SU-DHL-6 (cell line): Measurements from ENCODE around the gene PPARG.

Experiments
- H2AFZ ChIP-seq: fragments of 200-600 bp; sonication (generic); 2 replicates; pipeline ENCODE4 v1.6.1; 2014; ENCODE audit warnings: low read depth, mild to moderate bottlenecking, moderate library complexity, mixed read lengths, antibody characterized with exemption, low read length; ENCODE audit not compliant: severe bottlenecking
- H3F3A ChIP-seq: fragments of 200-600 bp; shearing (Covaris generic); 2 replicates; pipeline ENCODE4 v1.6.0; 2016; ENCODE audit warnings: antibody characterized with exemption, mild to moderate bottlenecking; ENCODE audit not compliant: insufficient read depth
- H3K27ac ChIP-seq: fragments of 200-600 bp; sonication (generic); 2 replicates; pipeline ENCODE4 v1.5.1; 2016; ENCODE audit warnings: low read depth, mild to moderate bottlenecking, low read length, moderate library complexity, mixed read lengths
- H3K27me3 ChIP-seq: fragments of 200-600 bp; sonication (generic), shearing (Covaris generic); 2 replicates; pipeline ENCODE4 v1.6.0; 2014; ENCODE audit warnings: mild to moderate bottlenecking, low read length
- H3K36me3 ChIP-seq: fragments of 200-600 bp; sonication (generic); 2 replicates; pipeline ENCODE4 v1.6.1; 2014; ENCODE audit warnings: mild to moderate bottlenecking, low read length, mixed read lengths
- H3K4me2 ChIP-seq: fragments of 300-600, 200-600 bp; shearing (Covaris generic), sonication (generic); 2 replicates; pipeline ENCODE4 v1.6.0; 2014; ENCODE audit warnings: low read length, low read depth, mild to moderate bottlenecking; ENCODE audit not compliant: poor library complexity, severe bottlenecking
- H3K4me3 ChIP-seq: fragments of 200-600 bp; sonication (generic); 2 replicates; pipeline ENCODE4 v1.5.1; 2014; ENCODE audit warnings: antibody characterized with exemption, low read length, mild to moderate bottlenecking, mixed read lengths; ENCODE audit not compliant: insufficient read depth, poor library complexity, severe bottlenecking
- H3K79me2 ChIP-seq: fragments of 200-600 bp; sonication (generic); 2 replicates; pipeline ENCODE4 v1.6.1; 2014; ENCODE audit warnings: mild to moderate bottlenecking, low read length, moderate library complexity; ENCODE audit not compliant: insufficient read depth
- H3K9ac ChIP-seq: fragments of 200-600 bp; sonication (generic); 2 replicates; pipeline ENCODE4 v1.7.0; 2014; ENCODE audit warnings: mild to moderate bottlenecking, low read length
- H3K9me2 ChIP-seq: fragments of 200-600 bp; sonication (generic); replicated peaks from 2 replicates; pipeline ENCODE4 v1.6.1; 2014; ENCODE audit warnings: low read length; ENCODE audit not compliant: insufficient read depth
- H3K9me3 ChIP-seq: fragments of 200-600 bp; sonication (generic); 2 replicates; pipeline ENCODE4 v1.6.1; 2014; ENCODE audit warnings: low read length, mixed read lengths; ENCODE audit not compliant: insufficient read depth
- H4K20me1 ChIP-seq: fragments of 200-600 bp; sonication (generic); 2 replicates; pipeline ENCODE4 v1.6.1; 2014; ENCODE audit warnings: low read depth, mild to moderate bottlenecking, antibody characterized with exemption, low read length, moderate library complexity, mixed read lengths
- CTCF ChIP-seq: fragments of 200-600 bp; sonication (generic); IDR thresholded peaks from one replicate; pipeline ENCODE4 v1.5.1; 2017; ENCODE audit warnings: antibody characterized with exemption, mild to moderate bottlenecking, low read length, moderate library complexity; ENCODE audit not compliant: insufficient read depth, poor library complexity, severe bottlenecking
- EZH2phosphoT487 ChIP-seq: fragments of 200-600 bp; sonication (generic), shearing (Covaris generic); conservative IDR thresholded peaks from 2 replicates; pipeline ENCODE4 v1.6.1; 2018; ENCODE audit warnings: mild to moderate bottlenecking, antibody characterized with exemption, low read length, moderate library complexity, mixed read lengths

The PPARG gene

GRCh38 chr3:12267376-12268030 lies 21.4 kb upstream of the PPARG start:
- H3F3A ChIP-seq = no peaks in the 10 kb centered on the region
- no peak overlapping the region for H3K4me3 ChIP-seq
- H3K27ac ChIP-seq = no peak overlapping the region
- H3K79me2 ChIP-seq = no peaks in the 10 kb centered on the region
- no peak overlapping the region for H3K4me2 ChIP-seq
- no peaks in the 10 kb centered on the region for H4K20me1 ChIP-seq
- no peak for TF ChIP-seq EZH2phosphoT487
- TF ChIP-seq CTCF = no peak
- no peaks in the 10 kb centered on the region for H3K9me2 ChIP-seq
- H3K36me3 ChIP-seq = no peaks in the 10 kb centered on the region
- H3K9me3 ChIP-seq = no peaks in the 10 kb centered on the region
- H3K27me3 ChIP-seq = no peaks in the 10 kb centered on the region
- H2AFZ ChIP-seq = no peak overlapping the region
- no peak overlapping the region for H3K9ac ChIP-seq

GRCh38 chr3:12268049-12268735 lies 20.7 kb upstream of the PPARG start:
- Histone ChIP-seq H3K9ac (no peak overlapping the region), H3K9me2 (no peaks in the 10 kb centered on the region), H3F3A (no peaks in the 10 kb centered on the region), H4K20me1 (no peaks in the 10 kb centered on the region), H2AFZ (no peak overlapping the region), H3K79me2 (no peaks in the 10 kb centered on the region), H3K9me3 (no peaks in the 10 kb centered on the region), H3K27me3 (no peaks in the 10 kb centered on the region), H3K36me3 (no peaks in the 10 kb centered on the region), H3K27ac (no peak overlapping the region), H3K4me2 (no peak overlapping the region), H3K4me3 (no peak overlapping the region)
- TF ChIP-seq CTCF (no peak), EZH2phosphoT487 (no peak)

- Histone ChIP-seq H3K9ac (no peak overlapping the region), H3K4me2 (no peak overlapping the region), H4K20me1 (no peaks in the 10 kb centered on the region), H3F3A (no peaks in the 10 kb centered on the region), H3K36me3 (no peaks in the 10 kb centered on the region), H3K9me2 (no peaks in the 10 kb centered on the region), H3K27ac (no peak overlapping the region), H3K9me3 (no peaks in the 10 kb centered on the region), H3K4me3 (no peak overlapping the region), H3K79me2 (no peaks in the 10 kb centered on the region), H2AFZ (no peak overlapping the region), H3K27me3 (no peaks in the 10 kb centered on the region)
- TF ChIP-seq EZH2phosphoT487 (no peak), CTCF (no peak)
Measured at GRCh38 chr3:12270976-12271375, 17.9 kb upstream of the PPARG start.
